Measurements from ENCODE around the gene EML6.

- no peak for TF ChIP-seq POLR2A (IDR thresholded peaks at IDR 0.05)
- TF ChIP-seq, protein P1, sequence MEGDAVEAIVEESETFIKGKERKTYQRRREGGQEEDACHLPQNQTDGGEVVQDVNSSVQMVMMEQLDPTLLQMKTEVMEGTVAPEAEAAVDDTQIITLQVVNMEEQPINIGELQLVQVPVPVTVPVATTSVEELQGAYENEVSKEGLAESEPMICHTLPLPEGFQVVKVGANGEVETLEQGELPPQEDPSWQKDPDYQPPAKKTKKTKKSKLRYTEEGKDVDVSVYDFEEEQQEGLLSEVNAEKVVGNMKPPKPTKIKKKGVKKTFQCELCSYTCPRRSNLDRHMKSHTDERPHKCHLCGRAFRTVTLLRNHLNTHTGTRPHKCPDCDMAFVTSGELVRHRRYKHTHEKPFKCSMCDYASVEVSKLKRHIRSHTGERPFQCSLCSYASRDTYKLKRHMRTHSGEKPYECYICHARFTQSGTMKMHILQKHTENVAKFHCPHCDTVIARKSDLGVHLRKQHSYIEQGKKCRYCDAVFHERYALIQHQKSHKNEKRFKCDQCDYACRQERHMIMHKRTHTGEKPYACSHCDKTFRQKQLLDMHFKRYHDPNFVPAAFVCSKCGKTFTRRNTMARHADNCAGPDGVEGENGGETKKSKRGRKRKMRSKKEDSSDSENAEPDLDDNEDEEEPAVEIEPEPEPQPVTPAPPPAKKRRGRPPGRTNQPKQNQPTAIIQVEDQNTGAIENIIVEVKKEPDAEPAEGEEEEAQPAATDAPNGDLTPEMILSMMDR (IDR thresholded peaks at IDR 0.05): no peak
Observed at GRCh38 chr2:54969940-54970338, 246.5 kb downstream of the EML6 start.

Data from Peyer's patch (tissue), 4 donors.